Head of caudate nucleus (tissue), 42 donors: ENCODE results near the gene CAMK1D.
"Not testable (repeated sequence)": the region's sequence is repeated elsewhere in the genome, so short reads cannot be mapped to it uniquely, and the experiment has no call there.

ENCODE experiments used
- DNase-seq, 42 donors: peaks; one replicate each; pipeline versions ENCODE4 v3.0.0 to v3.0.0-alpha.2; 2020 to 2021; ENCODE audit warnings: mixed read lengths in 7 of 42
- intact Hi-C: fragments of 100-400 bp; cut with DNase I; formaldehyde crosslinking; loops from one replicate; pipeline ENCODE4 v1.15.0; 2022

The CAMK1D gene

GRCh38 chr10:12438919-12439692 lies 89.8 kb downstream of the CAMK1D start:
- intact Hi-C loops, result no loop called here
- DNase-seq, result peak in 1 of 42 donors; percentile 4

- intact Hi-C loops, DNase-seq: not testable (repeated sequence)
Observed at GRCh38 chr10:12439767-12440166, 90.4 kb downstream of the CAMK1D start.

- no peak for DNase-seq
- intact Hi-C loops, result no loop called here
Observed at GRCh38 chr10:12443026-12443425, 93.7 kb downstream of the CAMK1D start.

GRCh38 chr10:12444981-12445700 lies 95.8 kb downstream of the CAMK1D start:
- intact Hi-C loops, result no loop called here
- no peak for DNase-seq

GRCh38 chr10:12445701-12446334 lies 96.5 kb downstream of the CAMK1D start:
- intact Hi-C loops, result no loop called here
- DNase-seq, result no peak

GRCh38 chr10:12448340-12448728 lies 99.0 kb downstream of the CAMK1D start:
- intact Hi-C loops, result no loop called here
- DNase-seq, result no peak

GRCh38 chr10:12448729-12449391 lies 99.5 kb downstream of the CAMK1D start:
- intact Hi-C loops, result no loop called here
- DNase-seq, result peak in 2 of 42 donors; percentile 23 to 47

GRCh38 chr10:12455318-12455717 lies 106.0 kb downstream of the CAMK1D start:
- DNase-seq, result no peak

GRCh38 chr10:12455766-12456165 lies 106.4 kb downstream of the CAMK1D start:
- no peak for DNase-seq
- intact Hi-C loops, result no loop called here

More at GRCh38 chr10:12455318-12455717, 106.0 kb downstream of the CAMK1D start:
- intact Hi-C loops, result no loop called here

- DNase-seq, result no peak
- intact Hi-C loops, result no loop called here
Observed at GRCh38 chr10:12459340-12459739, 110.0 kb downstream of the CAMK1D start.

GRCh38 chr10:12459762-12460161 lies 110.4 kb downstream of the CAMK1D start:
- intact Hi-C loops, result no loop called here
- no peak for DNase-seq

- no peak for DNase-seq
- intact Hi-C loops, result no loop called here
Observed at GRCh38 chr10:12463459-12463838, 114.1 kb downstream of the CAMK1D start.

- intact Hi-C loops, result no loop called here
- DNase-seq, result no peak
Observed at GRCh38 chr10:12465385-12466136, 116.2 kb downstream of the CAMK1D start.

GRCh38 chr10:12466704-12467305 lies 117.5 kb downstream of the CAMK1D start:
- no peak for DNase-seq
- intact Hi-C loops, result no loop called here

GRCh38 chr10:12469345-12469744 lies 120.0 kb downstream of the CAMK1D start:
- no peak for DNase-seq
- intact Hi-C loops, result no loop called here

GRCh38 chr10:12470719-12471118 lies 121.4 kb downstream of the CAMK1D start:
- intact Hi-C loops, result no loop called here
- no peak for DNase-seq

- no peak for DNase-seq
- intact Hi-C loops, result no loop called here
Observed at GRCh38 chr10:12471135-12471534, 121.8 kb downstream of the CAMK1D start.

- intact Hi-C loops, result no loop called here
- no peak for DNase-seq
Observed at GRCh38 chr10:12473491-12473890, 124.1 kb downstream of the CAMK1D start.
